NCI-H1105 (cell line): ENCODE results near the gene SUGCT.
"Not testable (repeated sequence)": the region's sequence is repeated elsewhere in the genome, so short reads cannot be mapped to it uniquely, and the experiment has no call there.

Source experiments
- DNase-seq: peaks from one replicate; lab custom pipeline; 2025; lab: John Stamatoyannopoulos, UW

Gene SUGCT

DNA sequence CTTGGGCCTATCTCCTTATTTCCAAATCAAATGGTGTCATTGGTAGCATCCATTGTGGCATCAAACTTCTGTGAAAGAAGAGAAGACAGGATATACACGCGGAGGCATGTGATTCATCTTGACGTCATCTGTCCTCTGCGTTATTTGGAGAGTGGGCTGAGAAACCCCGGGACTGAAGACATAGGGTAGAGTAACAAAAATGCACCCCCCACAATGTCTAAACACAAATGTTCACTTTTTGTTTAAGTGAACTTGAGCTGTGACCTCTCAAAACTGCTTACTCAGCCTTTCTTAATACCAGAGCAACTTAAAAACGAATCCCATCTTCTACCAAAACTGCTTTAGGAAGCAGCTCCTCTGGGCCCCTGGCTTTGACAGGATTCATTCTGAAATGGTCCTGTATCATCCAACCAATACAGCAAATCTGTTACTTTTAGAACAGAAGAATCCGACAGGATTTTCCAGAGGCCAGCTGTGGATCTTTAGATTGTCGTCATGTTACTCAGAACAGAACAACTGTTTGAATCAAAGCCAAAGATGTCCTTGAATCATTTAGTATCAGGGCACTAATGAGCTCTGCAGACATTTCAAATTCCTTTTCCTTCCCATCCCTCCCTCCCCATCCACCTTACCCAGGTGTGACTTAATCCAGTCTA lies 438.1 kb downstream of the SUGCT start:
- no peak for DNase-seq

DNA sequence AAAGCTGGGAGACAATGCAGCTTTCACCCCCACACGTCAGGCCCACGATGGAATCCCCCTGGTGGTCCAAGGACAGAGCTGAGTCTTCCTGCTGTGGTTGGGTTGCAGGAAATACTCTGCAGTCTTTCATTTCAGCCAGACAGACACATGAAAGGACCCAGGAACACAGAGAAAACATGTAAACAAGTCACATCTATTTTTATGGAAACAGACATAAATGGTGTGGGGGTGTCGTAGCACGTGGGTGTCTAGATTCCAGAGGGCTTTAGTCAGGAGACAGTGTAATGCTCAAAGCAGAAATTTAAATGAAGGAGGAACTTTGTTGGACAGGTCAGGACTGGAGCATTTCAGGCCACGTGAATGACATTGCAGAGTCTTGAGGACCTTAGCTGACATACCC lies 444.6 kb downstream of the SUGCT start:
- DNase-seq = no peak

DNA sequence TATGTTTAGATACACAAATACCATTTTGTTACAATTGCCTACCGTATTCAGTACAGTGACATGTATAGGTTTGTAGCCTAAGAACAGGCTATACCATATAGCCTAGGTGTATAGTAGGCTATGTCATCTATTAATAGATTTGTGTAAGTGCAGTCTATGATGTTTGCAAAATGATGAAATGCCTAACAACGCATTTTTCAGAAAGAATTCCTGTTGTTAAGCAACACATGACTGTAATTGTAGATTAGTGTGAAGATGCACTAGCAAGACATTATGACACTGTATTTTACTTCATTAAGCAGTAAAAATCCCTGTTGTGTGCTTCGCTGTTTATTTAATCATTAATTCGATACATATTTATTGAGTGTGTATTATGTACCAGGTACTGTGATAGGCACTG lies 446.0 kb downstream of the SUGCT start:
- DNase-seq = no peak

DNA sequence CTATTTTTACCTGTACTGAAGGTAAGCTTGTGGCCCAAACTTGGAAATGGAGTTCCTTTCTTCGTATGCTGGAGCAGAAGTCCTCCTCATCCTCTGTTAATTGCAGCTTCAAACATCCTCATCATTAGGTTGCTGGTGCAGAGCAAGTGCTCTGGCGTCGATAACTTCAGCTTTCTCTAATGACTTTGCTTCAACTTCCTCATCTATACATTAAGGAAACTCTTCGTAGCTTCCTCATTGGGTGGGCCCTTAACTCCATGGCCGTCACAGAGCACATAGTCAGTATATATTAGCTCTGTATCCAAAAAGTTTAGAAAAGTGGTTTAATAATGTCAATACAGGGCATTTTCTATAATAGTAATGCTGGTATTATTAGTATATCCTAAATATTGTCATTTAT lies 447.7 kb downstream of the SUGCT start:
- DNase-seq = no peak

DNA sequence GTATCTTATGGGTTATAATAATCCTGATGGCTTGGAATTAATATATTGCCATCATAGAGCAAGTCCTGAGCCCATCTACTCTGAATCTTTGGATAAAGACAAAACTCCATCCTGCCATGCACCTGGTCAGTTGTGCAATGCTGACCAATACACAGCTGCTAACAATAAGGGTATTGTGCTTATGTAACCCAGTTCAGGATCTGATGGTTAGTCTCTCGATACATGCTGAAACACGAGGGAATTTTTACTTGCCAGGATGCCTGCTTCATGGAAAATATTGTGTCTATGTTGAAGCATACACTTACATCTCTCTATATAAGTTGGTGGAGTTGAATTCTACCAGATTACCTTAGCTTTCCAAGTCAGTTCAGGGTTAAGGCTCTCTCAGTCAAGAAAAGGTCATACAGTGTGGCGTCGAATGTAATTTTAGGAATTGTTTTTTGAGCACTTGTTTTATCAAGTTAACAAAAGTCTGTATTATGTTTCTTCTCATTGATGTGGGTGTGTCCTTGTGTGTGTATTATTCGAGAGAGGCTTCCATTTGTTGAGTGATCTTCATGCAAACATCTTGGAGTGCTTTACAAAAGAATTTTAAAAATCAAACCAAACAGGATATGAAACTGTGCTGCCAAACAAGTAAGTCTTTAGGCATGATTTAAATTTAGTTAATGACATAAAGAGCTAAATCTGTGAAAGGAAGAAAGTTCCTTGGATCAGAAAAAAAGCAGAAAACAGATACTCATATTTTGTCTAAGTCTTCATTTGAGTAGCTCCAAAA lies 449.1 kb downstream of the SUGCT start:
- no peak for DNase-seq

DNA sequence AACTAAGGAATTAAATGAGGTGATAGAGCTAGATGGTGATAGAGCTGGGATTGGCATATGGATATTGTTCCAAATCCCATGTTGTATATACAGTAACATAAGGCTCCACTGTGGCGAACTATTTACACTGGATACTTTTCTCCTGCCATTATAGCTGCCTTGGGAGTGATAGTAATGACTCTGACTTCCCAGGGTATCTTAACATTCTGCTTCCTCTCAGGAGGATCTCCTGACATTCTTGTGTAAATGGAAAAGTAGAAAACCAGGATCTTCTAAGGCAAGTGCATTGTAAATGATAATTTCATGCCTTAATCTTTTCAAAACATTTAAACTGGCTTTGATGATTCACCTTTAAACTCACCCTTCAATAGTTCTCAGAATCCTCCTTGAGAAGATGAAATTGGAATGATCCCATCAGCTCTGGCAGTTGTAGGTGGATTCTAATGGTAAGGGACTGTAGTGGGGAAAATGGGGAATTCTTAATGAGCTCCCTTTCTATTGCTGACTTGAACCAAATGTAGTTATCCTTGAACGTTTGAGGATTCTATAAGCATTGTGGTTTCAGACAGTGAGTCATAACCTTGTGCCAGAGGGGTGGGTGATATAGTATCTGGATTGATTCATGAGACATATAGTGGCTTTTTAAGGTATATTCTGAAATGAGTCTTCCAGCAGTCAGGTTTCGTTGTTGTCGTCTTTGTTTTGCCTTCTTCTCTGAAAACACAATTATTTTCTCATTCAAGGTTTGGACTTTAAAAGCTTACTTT lies 450.0 kb downstream of the SUGCT start:
- DNase-seq = no peak

DNA sequence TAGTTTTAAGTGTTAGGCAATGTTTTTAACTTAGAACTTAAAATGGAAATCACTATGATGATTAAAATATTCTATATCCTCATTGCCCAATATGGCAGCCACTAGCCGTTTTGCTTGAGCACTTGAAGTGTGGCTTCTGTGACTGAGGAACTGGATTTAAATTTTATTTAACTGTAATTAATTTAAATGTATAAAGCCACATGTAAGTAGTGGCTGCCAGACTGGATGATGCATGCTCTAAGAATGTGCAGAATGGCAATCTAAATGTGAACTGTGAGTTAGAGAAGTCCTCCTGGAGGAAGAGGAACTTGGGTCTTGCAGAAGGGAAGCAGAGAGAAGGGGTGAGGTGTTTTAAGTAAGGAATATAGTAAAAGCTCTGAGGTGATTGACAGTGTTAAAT lies 451.4 kb downstream of the SUGCT start:
- no peak for DNase-seq

DNA sequence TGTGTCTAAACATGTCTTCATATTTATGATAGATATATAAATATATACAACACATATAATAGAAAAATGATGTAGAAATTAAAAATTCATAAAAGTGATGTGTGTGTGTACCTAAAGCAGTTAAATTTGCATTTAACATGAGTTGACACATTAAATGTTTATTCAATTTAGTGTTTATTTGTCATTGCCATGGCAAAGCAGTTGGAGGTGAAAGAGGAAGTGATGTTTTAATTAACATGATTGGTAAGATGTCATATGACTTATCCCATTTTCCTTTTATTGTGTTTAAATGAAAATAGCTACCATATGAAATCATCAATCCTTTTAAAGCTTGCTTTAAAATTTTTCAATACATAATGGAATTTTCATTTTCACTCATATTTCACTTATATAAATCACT lies 452.6 kb downstream of the SUGCT start:
- DNase-seq = no peak

DNA sequence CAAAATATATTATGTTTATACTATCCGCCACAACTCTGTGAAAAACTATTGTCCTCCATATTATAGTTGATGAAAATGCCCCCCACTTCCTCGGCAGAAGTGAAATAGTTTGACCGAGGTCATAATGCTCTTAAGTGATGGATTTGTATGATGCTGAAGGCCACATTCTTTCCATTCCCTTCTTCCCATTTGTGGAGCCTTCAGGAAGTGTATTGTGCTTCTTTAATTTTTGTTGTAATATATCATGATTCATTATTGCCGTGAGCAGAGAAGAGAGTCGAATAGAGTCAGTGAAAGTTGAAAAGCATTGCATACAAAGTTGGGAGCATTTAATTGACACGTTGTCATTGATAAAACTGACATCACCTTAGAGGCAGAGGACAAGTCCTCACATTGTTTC lies 460.3 kb downstream of the SUGCT start:
- no peak for DNase-seq

DNA sequence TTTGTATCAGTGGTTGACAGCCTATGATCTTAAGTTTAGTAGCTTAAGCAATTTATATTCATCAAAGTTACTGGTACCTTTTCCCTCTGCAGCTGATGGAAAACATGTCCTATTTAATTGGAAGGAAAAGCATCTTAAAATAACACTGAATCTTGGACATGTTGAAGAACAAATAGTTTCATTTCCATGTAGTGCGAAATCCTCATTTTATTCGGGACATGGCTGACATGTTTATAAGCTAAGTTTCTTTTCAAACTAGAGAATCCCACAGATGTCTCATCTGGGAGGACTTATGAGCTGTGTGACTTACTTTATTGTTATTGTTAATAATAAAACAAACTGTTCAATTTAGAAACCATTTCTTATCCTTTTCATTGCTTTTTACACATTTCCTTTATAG lies 461.0 kb downstream of the SUGCT start:
- DNase-seq = no peak

DNA sequence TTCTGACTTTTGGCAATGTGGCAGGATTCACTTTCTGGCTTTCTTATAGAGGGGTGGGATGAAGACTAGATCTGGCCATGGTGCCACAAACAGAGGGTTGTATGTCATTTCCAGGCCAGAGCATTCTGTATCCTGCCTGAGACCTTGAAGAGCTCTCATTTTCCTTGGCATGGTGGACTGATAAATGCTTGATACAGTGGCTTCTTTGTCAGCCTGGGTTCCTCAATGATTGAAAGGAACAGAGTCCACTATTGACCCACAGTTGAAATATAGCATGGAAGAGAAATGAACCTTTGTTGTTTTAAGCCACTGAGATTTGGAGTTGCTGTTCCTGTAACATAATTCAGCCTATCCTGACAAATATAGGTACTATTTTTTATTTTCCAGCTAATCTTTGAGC lies 462.7 kb downstream of the SUGCT start:
- DNase-seq = no peak

DNA sequence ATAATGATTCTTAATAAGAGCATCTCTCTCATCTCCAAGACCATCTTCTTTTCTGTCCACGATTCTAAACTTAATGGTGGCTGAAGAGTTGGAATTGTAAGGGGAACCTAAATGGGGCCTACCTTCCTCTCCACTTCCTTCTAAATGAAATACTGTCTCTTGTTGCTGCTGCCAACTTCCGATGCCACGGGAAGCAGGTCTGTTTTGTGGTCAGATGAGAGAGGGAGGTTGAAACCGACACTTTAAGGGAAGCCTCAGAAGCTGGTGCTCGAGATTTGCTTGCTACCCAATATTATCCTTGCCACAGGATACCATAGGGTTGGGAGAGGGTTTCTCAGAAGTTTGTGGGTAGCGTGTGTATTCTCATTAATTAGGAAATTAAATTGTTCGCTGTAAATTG lies 464.1 kb downstream of the SUGCT start:
- no peak for DNase-seq

DNA sequence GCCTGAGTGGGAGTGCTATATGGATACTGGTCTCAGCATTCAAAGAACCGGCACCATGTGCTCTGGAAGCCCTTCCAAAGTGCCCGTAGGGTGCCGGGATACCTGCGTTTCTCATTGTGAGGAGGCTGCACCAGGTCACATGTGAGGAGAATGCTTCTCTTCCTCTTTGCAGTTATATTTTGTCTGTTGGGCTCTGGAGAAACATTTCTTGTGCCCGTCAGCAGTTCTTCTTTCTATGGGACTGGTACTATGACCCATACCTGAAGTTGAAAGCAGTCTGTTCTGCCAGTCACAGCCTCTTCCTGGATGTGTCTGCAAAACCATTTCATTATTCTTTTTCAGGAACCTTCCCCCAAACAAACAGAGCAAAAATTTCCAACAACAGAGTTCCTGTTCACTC lies 465.0 kb downstream of the SUGCT start:
- DNase-seq = no peak

DNA sequence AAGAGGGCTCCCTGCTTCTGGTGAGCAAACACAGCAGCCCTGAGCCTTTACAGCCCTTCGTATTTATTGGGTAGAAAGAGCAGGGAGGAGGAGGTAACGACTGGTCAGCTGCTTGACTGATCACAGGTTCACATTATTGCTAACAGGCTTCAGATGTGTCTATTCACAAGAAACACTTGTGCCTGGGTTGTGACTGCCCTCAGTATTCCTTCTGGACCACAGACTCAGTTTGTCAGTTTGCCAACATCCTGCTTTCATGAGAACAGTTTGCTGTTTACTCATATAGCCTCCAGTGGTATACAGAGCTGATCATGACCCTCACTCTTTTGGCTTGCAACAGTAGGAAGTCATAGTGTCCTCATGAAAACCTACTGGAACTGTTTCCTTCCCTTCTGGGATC lies 467.5 kb downstream of the SUGCT start:
- DNase-seq = not testable (repeated sequence)

DNA sequence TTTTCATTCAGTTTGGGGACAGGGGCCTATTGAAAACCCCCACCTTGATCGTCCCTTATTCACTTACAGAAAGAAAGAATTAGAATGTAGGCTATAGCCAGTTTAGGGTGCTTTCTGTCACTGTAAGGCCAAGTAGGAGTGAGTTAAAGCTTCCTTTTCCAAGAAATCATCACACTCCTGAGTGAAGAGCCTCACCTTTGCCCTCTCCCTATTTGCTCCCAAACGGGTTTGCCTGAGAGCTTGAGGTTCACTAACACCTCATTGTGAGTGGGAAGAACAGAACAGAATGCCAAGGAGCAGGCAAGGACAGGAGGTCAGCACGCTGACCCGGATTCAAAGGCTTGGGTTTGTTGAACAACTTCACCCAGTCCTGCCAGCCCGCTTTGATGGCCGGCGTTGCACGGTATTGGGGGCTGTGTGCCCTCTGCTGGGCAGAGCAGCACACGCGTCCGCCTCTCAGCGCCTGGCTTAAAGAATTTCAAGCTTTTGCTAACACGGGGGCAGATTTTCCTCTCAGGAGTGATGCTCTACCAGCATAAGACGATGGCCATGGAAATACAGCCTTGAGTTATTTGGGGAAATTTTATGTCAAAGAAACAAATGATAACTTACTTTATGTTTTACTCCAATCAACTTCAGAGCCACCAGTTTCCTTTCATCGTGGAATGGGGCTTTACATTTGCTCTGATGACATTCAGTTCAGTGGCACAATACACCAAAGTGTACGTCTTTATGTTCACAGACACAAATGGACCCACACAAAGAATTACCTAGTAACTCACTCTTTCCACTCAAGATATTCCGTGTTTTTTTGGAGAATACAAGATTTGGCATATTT lies 470.0 kb downstream of the SUGCT start:
- DNase-seq = peak; percentile 22

DNA sequence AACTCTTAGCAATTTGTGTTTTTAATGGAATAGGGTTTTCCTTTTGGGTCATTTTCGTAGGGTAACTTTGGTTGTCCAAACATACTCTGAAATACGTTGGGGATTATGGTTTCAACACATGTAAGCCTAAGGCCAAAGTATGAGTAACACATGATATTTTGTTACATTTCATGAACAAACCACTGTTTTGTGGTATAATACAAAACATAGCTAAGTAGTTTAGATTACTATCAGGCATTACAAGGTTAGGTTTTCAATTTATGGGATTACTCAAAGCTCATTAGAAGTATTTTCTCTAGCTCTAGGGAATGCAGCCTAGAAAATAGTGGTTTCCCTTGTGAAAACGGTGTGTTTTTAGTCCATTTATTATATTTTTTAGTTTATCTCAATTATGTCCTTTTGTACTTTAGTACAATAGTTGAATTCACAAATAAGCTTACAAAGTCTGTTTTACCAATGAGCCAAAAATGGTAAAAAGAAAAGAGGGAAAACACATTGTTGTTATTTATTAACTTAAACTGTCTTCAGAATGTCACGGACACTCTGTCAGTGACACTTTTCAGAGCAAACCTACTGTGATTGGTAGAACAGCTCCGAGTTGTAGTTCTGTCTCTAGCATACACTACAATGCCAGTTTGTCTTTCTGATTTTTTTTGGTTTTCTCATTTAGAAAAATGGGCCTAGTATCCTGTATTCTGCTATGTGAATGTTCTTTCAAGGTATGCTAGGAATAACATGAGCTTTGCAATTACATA lies 473.7 kb downstream of the SUGCT start:
- DNase-seq = no peak

DNA sequence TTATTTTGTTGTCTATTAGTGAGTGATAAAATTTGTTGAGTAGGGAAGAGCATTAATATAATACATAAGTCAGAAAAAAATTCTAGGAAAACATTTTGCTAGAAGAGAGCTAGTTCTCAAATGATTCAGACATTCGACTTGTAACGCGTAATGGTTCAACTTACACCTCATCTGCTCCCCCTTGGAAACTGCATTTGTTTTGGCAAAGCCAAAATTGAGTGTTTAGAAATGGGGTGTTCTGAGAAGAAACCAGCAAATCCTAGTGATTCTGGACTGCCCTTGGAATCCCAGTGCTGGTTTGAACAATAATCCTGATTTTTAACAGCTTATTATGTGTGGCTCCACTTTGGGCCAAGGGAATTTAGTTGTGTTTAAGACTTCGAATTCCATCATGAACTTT lies 475.7 kb downstream of the SUGCT start:
- no peak for DNase-seq

DNA sequence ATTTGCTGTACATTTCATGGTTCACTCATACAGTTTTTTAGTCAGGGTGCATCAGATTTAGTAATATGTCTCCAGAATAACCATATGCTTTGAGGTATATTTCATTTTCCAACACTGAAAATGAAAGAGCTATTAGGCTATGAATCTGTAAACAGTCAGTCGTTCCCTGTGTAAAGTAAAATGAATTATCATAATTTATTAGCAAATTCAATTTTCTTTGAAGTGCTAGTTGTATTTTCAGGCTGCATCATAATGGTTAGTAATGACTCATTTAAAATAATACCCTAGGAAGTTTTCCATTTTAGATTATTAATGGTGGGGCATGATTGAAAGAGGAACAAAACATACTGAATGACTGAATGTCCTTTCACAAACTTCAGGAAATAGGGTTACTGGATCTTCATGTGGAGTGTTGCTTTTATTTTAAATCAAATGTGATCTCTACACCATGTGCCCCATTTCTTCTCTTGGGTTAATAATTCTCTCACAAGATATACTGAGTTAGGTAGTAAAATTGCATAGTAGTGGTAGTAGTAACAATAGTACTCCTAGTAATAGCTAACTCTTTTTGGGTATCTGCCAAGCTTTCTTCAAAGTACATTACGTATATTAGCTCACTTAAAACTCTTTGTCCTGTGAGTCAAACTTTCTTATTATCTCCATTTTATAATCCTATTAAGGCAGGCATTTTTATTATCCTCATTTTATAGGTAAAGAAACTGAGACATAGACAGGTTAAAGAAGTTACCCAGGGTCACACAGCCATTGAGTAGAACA lies 476.5 kb downstream of the SUGCT start:
- DNase-seq = no peak

DNA sequence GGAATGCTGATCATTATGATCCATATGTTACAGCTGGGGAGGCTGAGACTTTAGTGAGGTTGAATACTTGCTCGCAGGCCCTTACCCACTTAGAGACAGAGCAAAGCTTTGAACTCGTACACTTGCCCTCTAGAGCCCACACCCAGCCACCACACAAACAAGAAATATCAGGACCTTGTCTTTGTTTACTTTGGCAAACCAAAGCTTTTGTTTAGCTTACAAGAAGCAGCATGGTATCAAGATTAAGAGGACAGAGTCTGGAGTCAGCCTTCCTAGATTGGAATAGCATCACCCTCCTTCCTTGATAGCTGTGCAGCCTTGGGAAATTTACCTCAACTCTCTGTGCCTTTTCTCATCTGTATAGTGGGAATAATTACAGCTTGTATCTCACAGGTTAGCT lies 477.5 kb downstream of the SUGCT start:
- no peak for DNase-seq

DNA sequence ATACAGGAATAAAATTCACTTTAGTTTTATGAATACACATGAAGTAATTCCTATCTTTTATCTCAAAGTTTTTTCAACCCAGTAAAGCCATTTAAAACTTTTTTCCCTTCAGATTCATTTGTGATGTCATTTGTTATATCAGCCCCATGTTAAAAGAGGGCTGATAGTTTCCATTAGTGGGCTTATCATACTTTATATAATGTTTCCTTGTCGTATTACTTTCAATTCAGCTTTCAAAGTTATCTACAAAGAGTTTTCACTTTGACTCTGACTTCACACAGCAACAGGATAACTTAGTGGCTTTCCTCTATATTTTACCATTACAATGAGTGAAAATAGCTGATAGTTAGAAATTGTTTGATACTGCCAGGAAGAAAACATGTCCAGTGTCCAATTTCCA lies 484.8 kb downstream of the SUGCT start:
- no peak for DNase-seq

DNA sequence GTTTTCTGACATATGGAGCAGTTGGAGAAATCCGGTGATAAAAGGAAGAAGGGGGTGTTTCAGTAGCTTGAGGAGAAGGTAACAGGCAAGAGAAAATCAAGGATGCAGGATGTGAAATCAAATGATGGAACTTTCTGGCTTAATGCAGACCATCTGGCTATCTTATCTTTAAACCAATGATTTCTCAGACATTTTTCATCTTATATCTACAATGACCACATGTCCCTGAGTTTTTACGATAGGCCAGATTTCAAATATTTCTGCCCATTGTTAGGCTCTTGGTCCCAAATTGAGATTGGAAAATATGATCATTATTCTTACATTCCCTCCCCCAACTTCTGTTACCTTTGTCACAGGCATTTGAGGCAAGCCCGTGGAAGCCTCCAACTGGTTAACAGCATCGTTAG lies 486.8 kb downstream of the SUGCT start:
- DNase-seq = no peak
